H1 (cell line): Measurements from ENCODE around the gene KLK4. TPM values are rescaled to one million over a fixed set of nuclear protein-coding genes. Genes with fewer than 3 reads are reported as not detected.

Experiments
- CTCF ChIA-PET: fragments of 300-600 bp; sonication (Branson Sonifier 250); formaldehyde crosslinking; loops from one replicate; lab custom pipeline; 2021; ENCODE audit not compliant: partially characterized antibody; lab: Charles Lee
- POLR2A ChIA-PET: fragments of 300-600 bp; sonication (Branson Sonifier 250); formaldehyde crosslinking; loops from one replicate; lab custom pipeline; 2021; ENCODE audit warnings: inconsistent platforms; ENCODE audit not compliant: partially characterized antibody; lab: Charles Lee
- DNase-seq, 2 experiments: peaks; one replicate each; pipeline versions ENCODE4 v3.0.0 to v3.0.0-alpha.2; 2010 to 2022; ENCODE audit warnings: low spot score in 2 of 2, low read depth in 1 of 2, mixed read lengths in 1 of 2
- FAIRE-seq: peaks from 2 replicates; lab custom pipeline; 2011; peaks lifted over from hg19 to GRCh38; lab: Jason Lieb, UNC
- H2AFZ ChIP-seq: 2 replicates; pipeline ENCODE4 v1.8.1; 2012; ENCODE audit warnings: low read length, inconsistent platforms
- H2AK5ac ChIP-seq: 2 replicates; pipeline ENCODE4 v1.6.1; 2013; ENCODE audit warnings: low read depth, low read length
- H2BK120ac ChIP-seq: replicated peaks from 2 replicates; pipeline ENCODE3; 2013; ENCODE audit warnings: low read depth, low read length, inconsistent platforms
- H2BK12ac ChIP-seq: 2 replicates; pipeline ENCODE4 v1.6.1; 2013; ENCODE audit warnings: low read depth, low read length
- H2BK15ac ChIP-seq: 2 replicates; pipeline ENCODE4 v1.6.1; 2013; ENCODE audit warnings: low read length
- H2BK20ac ChIP-seq: 2 replicates; pipeline ENCODE4 v1.6.1; 2013; ENCODE audit warnings: low read length
- H2BK5ac ChIP-seq: 2 replicates; pipeline ENCODE4 v1.6.1; 2013; ENCODE audit warnings: low read depth, low read length
- H3K14ac ChIP-seq: 2 replicates; pipeline ENCODE4 v1.6.1; 2013; ENCODE audit warnings: inconsistent platforms; ENCODE audit not compliant: insufficient read length
- H3K18ac ChIP-seq: 2 replicates; pipeline ENCODE4 v1.6.1; 2013; ENCODE audit warnings: low read length; ENCODE audit errors: extremely low read depth
- H3K23ac ChIP-seq: 2 replicates; pipeline ENCODE4 v1.6.1; 2013; ENCODE audit warnings: inconsistent platforms; ENCODE audit not compliant: insufficient read length
- H3K23me2 ChIP-seq: 2 replicates; pipeline ENCODE4 v1.6.1; 2013; ENCODE audit warnings: low read depth, low read length
- H3K27ac ChIP-seq: 2 replicates; pipeline ENCODE4 v1.6.1; 2011; ENCODE audit warnings: low read depth, low read length, inconsistent platforms
- H3K27me3 ChIP-seq, 4 experiments: replicated peaks in 1 of 4; 1 replicate in 1 of 4; 2 replicates in 3 of 4; pipeline versions ENCODE4 v1.6.1 to v1.8.1; 2011 to 2013; ENCODE audit warnings: low read length in 3 of 4, mild to moderate bottlenecking in 3 of 4, inconsistent platforms in 2 of 4, mixed read lengths in 2 of 4, moderate library complexity in 1 of 4; ENCODE audit not compliant: control insufficient read depth in 3 of 4, insufficient read depth in 3 of 4; ENCODE audit errors: extremely low read depth in 1 of 4
- H3K36me3 ChIP-seq, 4 experiments: 2 replicates each; pipeline versions ENCODE4 v1.6.1 to v1.8.1; 2011 to 2013; ENCODE audit warnings: mild to moderate bottlenecking in 4 of 4, low read length in 3 of 4, moderate library complexity in 2 of 4, control low read depth in 1 of 4, inconsistent platforms in 1 of 4; ENCODE audit not compliant: insufficient read depth in 4 of 4, control insufficient read depth in 2 of 4
- H3K4ac ChIP-seq: replicated peaks from 2 replicates; pipeline ENCODE3; 2013; ENCODE audit warnings: low read length, low read depth, mixed read lengths, inconsistent platforms; ENCODE audit not compliant: insufficient read length
- H3K4me1 ChIP-seq, 4 experiments: replicated peaks in 1 of 4; 1 replicate in 1 of 4; 2 replicates in 3 of 4; pipeline versions ENCODE4 v1.6.1 to v1.8.1; 2011 to 2013; ENCODE audit warnings: low read length in 3 of 4, inconsistent platforms in 2 of 4, mixed read lengths in 1 of 4; ENCODE audit not compliant: insufficient read depth in 4 of 4, control insufficient read depth in 3 of 4
- H3K4me2 ChIP-seq, 2 experiments: 2 replicates each; pipeline versions ENCODE4 v1.6.1 to v1.8.1; 2011 to 2013; ENCODE audit warnings: low read depth in 2 of 2, low read length in 2 of 2, control low read depth in 1 of 2, inconsistent platforms in 1 of 2, mild to moderate bottlenecking in 1 of 2; ENCODE audit not compliant: insufficient read depth in 1 of 2
- H3K4me3 ChIP-seq, 4 experiments: fragments of 200-600, 300-600 bp in 1 of 4; sonication (generic), shearing (Covaris generic), sonication (Bioruptor Twin) in 1 of 4; 2 replicates each; pipeline versions ENCODE4 v1.5.1 to v1.8.1; 2011 to 2016; ENCODE audit warnings: low read length in 4 of 4, low read depth in 3 of 4, control low read depth in 2 of 4, inconsistent platforms in 2 of 4, mild to moderate bottlenecking in 2 of 4, mixed read lengths in 1 of 4, moderate library complexity in 1 of 4; ENCODE audit not compliant: insufficient read depth in 2 of 4; ENCODE audit errors: extremely low read depth in 1 of 4
- H3K56ac ChIP-seq: replicated peaks from 2 replicates; pipeline ENCODE3; 2013; ENCODE audit warnings: low read depth, mild to moderate bottlenecking, mixed read lengths, low read length, inconsistent platforms; ENCODE audit not compliant: insufficient read length
- H3K79me1 ChIP-seq: 2 replicates; pipeline ENCODE4 v1.6.1; 2013; ENCODE audit warnings: low read depth, low read length, control low read depth
- H3K79me2 ChIP-seq, 2 experiments: 2 replicates each; pipeline versions ENCODE4 v1.6.1 to v1.8.1; 2012 to 2013; ENCODE audit warnings: low read length in 2 of 2, mild to moderate bottlenecking in 2 of 2, inconsistent platforms in 1 of 2; ENCODE audit not compliant: insufficient read depth in 2 of 2, control insufficient read depth in 1 of 2
- H3K9ac ChIP-seq, 4 experiments: replicated peaks in 1 of 4; 1 replicate in 1 of 4; 2 replicates in 3 of 4; pipeline versions ENCODE4 v1.6.1 to v1.8.1; 2011 to 2013; ENCODE audit warnings: low read depth in 3 of 4, low read length in 3 of 4, control low read depth in 2 of 4, mild to moderate bottlenecking in 2 of 4, moderate library complexity in 2 of 4, inconsistent platforms in 1 of 4; ENCODE audit errors: extremely low read depth in 1 of 4
- H3K9me3 ChIP-seq, 2 experiments: 2 replicates each; pipeline versions ENCODE4 v1.6.1 to v1.8.1; 2012 to 2013; ENCODE audit warnings: mild to moderate bottlenecking in 2 of 2, moderate library complexity in 2 of 2, control low read depth in 1 of 2, inconsistent platforms in 1 of 2, low read depth in 1 of 2, low read length in 1 of 2, mixed read lengths in 1 of 2; ENCODE audit not compliant: insufficient read depth in 2 of 2
- H4K20me1 ChIP-seq, 2 experiments: replicated peaks in 1 of 2; 2 replicates each; pipeline versions ENCODE3 to v1.8.1; 2011 to 2013; ENCODE audit warnings: inconsistent platforms in 2 of 2, low read length in 2 of 2, mild to moderate bottlenecking in 1 of 2; ENCODE audit not compliant: insufficient read depth in 2 of 2, control insufficient read depth in 1 of 2
- H4K5ac ChIP-seq: 2 replicates; pipeline ENCODE4 v1.6.1; 2013; ENCODE audit warnings: low read length, low read depth, mixed read lengths, inconsistent platforms; ENCODE audit not compliant: insufficient read length
- H4K8ac ChIP-seq: 2 replicates; pipeline ENCODE4 v1.8.0; 2013; ENCODE audit warnings: mild to moderate bottlenecking, moderate library complexity, low read length, inconsistent platforms; ENCODE audit not compliant: insufficient read depth; ENCODE audit errors: extremely low read depth
- H4K91ac ChIP-seq: replicated peaks from 2 replicates; pipeline ENCODE3; 2013; ENCODE audit warnings: low read length, mixed read lengths, inconsistent platforms; ENCODE audit not compliant: insufficient read length
- BCL11A ChIP-seq, 2 experiments: IDR thresholded peaks; one replicate each; pipeline ENCODE4 v1.6.1; 2011; ENCODE audit warnings: low read depth in 2 of 2, low read length in 2 of 2, mild to moderate bottlenecking in 2 of 2
- CHD1 ChIP-seq: IDR thresholded peaks from 2 replicates; pipeline ENCODE4 v1.6.1; 2012; ENCODE audit warnings: low read depth, low read length, improper control_type of control experiment
- EP300 ChIP-seq, 2 experiments: IDR thresholded peaks; 1 replicate in 1 of 2; 2 replicates in 1 of 2; pipeline ENCODE4 v1.6.1; 2011 to 2012; ENCODE audit warnings: low read depth in 2 of 2, low read length in 2 of 2, mild to moderate bottlenecking in 2 of 2, borderline replicate concordance in 1 of 2, inconsistent platforms in 1 of 2, moderate library complexity in 1 of 2
- HDAC2 ChIP-seq, 2 experiments: fragments of 300-600 bp in 1 of 2; sonication (generic) in 1 of 2; IDR thresholded peaks; 2 replicates each; pipeline ENCODE4 v1.6.1; 2011 to 2012; ENCODE audit warnings: low read depth in 2 of 2, low read length in 2 of 2, mild to moderate bottlenecking in 2 of 2, moderate library complexity in 2 of 2, borderline replicate concordance in 1 of 2, inconsistent platforms in 1 of 2
- KDM1A ChIP-seq: fragments of 200-600, 300-600 bp; sonication (generic); IDR thresholded peaks from 2 replicates; pipeline ENCODE4 v1.7.1; 2016; ENCODE audit warnings: mild to moderate bottlenecking, low read length, borderline replicate concordance
- POU5F1 ChIP-seq: IDR thresholded peaks from 2 replicates; pipeline ENCODE4 v1.6.1; 2011; ENCODE audit warnings: low read depth, mild to moderate bottlenecking, low read length, moderate library complexity
- RXRA ChIP-seq: IDR thresholded peaks from 2 replicates; pipeline ENCODE4 v1.6.1; 2011; ENCODE audit warnings: low read depth, mild to moderate bottlenecking, low read length, moderate library complexity; ENCODE audit not compliant: insufficient read depth
- SP4 ChIP-seq: IDR thresholded peaks from 2 replicates; pipeline ENCODE4 v1.6.1; 2012; ENCODE audit warnings: low read length, inconsistent platforms
- SRF ChIP-seq: IDR thresholded peaks from 2 replicates; pipeline ENCODE4 v1.6.1; 2011; ENCODE audit warnings: mild to moderate bottlenecking, low read depth, low read length, moderate library complexity
- ZNF274 ChIP-seq: IDR thresholded peaks from 2 replicates; pipeline ENCODE4 v1.7.0; 2012; ENCODE audit warnings: low read length, borderline replicate concordance; ENCODE audit errors: extremely low read depth
- WGBS, 2 experiments: shearing (Covaris generic) in 1 of 2; methylation state at CpG; one replicate each; pipeline versions ENCODE4 v1.1.6 to v1.1.7; 2013 to 2015; ENCODE audit warnings: low lambda C conversion rate in 2 of 2, mixed read lengths in 2 of 2, inconsistent platforms in 1 of 2, low coverage in 1 of 2, missing lambda C conversion rate in 1 of 2; ENCODE audit not compliant: insufficient replicate concordance in 2 of 2, insufficient coverage in 1 of 2, insufficient read length in 1 of 2; ENCODE audit errors: extremely low coverage in 1 of 2, missing lambda C conversion rate in 1 of 2; 5-methylcytosine and 5-hydroxymethylcytosine counted together
- polyA plus RNA-seq, 7 experiments: library from polyadenylated mRNA; depleted of rRNA in 3 of 7; stranded (reverse) in 5 of 7; unstranded in 2 of 7; fragments of >200 nt in 5 of 7; fragments of 200-250 nt in 2 of 7; gene quantifications; 1 replicate in 5 of 7; 2 replicates in 1 of 7; 4 replicates in 1 of 7; pipeline versions ENCODE4 v1.2.1 to v1.2.3, GENCODE V29; 2011 to 2013; ENCODE audit warnings: missing spikeins in 2 of 7, mixed read lengths in 2 of 7
- total RNA-seq: library from RNA; stranded (reverse); fragmentation: NEBNext Ultra II Directional; extraction: Animal tissue kit (Norgen Biotek cat#: 25700); gene quantifications from 2 replicates; pipeline ENCODE4 v1.2.1, GENCODE V29; 2021

Gene KLK4
- total and polyA plus RNA-seq, 2 of the 8 experiments (the other 6 are each of a cell fraction or from before 2014, with no cell fraction given): 0.44 TPM; not detected in 1

GRCh38 chr19:50890422-50891252, 20.6 kb downstream of the KLK4 start:
- Histone ChIP-seq H3K14ac (no peak overlapping the region), H3K4me1 (no peaks in the 10 kb centered on the region), H2BK5ac (no peak overlapping the region), H4K8ac (no peak overlapping the region), H2BK15ac (no peak overlapping the region), H3K4me3 (no peak overlapping the region), H3K9me3 (peaks cover 23 to 30% of the 10 kb centered on the region in 2 experiments), H3K4ac (no peak overlapping the region), H3K56ac (no peak overlapping the region), H4K91ac (no peak overlapping the region), H3K27ac (no peak overlapping the region), H2BK120ac (no peak overlapping the region), H2BK12ac (peak overlapping the region; percentile 43; the same call in 1 of the 2 replicates), H4K5ac (no peak overlapping the region), H2AK5ac (no peak overlapping the region), H3K79me1 (no peaks in the 10 kb centered on the region), H3K9ac (no peak overlapping the region), H3K79me2 (no peaks in the 10 kb centered on the region), H2BK20ac (no peak overlapping the region), H3K27me3 (peaks cover 0 to 4% (median under 1%) of the 10 kb centered on the region in 4 experiments; a peak in 2 of 7 replicates), H3K18ac (no peak overlapping the region), H2AFZ (no peak overlapping the region), H4K20me1 (no peaks in the 10 kb centered on the region), H3K36me3 (no peaks in the 10 kb centered on the region), H3K23me2 (no peaks in the 10 kb centered on the region; the same call in 1 of the 2 replicates), H3K23ac (no peak overlapping the region), H3K4me2 (no peak overlapping the region)
- WGBS, 2 experiments: 75% methylated on average over 5 of the region's 5 CpGs; no CpG with 5 or more reads in 1 of the 2 experiments
- FAIRE-seq (no peak), DNase-seq (no peak)
- ChIA-PET POLR2A (interaction anchor here (1.6 kb wide), 1 partner anchor 87 kb away, joined by 5 read pairs; no protein-coding TSS in a partner anchor), CTCF (interaction anchor here (1.0 to 2.7 kb wide), 4 partner anchors 9 to 206 kb away, joined by 4 to 12 read pairs (median 8); no protein-coding TSS in a partner anchor)
- TF ChIP-seq RXRA (no peak), CHD1 (no peak), EP300 (IDR thresholded peaks at IDR 0.05; ENCODE audit: borderline replicate concordance in 1 of 2, low read depth in 2 of 2, low read length in 2 of 2) (no peak), KDM1A (no peak), SP4 (no peak), SRF (no peak), ZNF274 (no peak), HDAC2 (IDR thresholded peaks at IDR 0.05; ENCODE audit: borderline replicate concordance in 1 of 2, low read depth in 2 of 2, low read length in 2 of 2) (no peak), BCL11A (IDR thresholded peaks at IDR 0.05; ENCODE audit: low read depth in 2 of 2, low read length in 2 of 2) (no peak), POU5F1 (no peak)
